Subcutaneous preadipocyte (primary cell): ENCODE measurements around the gene OR6T1. TPM values are rescaled to one million over a fixed set of nuclear protein-coding genes. Genes with fewer than 3 reads are reported as not detected.

ENCODE experiments used
- total RNA-seq: library from RNA; depleted of rRNA; stranded (reverse); fragments of >200 nt; gene quantifications from 2 replicates; pipeline ENCODE4 v1.2.3, GENCODE V29; 2012

OR6T1 gene
- not detected in 2 replicates for total RNA-seq

DNA sequence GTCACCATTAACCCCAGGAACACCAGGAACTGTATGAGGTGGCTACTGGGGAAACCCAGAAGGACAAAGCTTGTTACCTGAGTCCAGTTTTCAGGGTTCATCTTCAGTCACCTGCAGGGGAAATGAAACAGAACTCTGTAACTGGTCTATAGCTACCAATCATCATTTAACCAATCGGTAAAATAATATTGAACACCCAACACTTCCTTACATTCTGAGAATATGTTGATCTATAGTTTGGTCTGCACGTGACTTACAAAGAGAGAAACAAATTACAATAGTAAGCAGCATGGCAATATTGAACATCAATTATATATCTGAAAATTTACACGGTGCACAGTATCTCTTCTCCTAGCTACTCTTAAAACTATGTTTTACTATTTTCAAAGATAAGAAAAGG is at the start of gene OR6T1:
Gene OR6T1, minus strand, starts transcription at position 101 of the 400 bp plus-strand sequence. Its CDS starts 0 bp downstream, at position 101.

DNA sequence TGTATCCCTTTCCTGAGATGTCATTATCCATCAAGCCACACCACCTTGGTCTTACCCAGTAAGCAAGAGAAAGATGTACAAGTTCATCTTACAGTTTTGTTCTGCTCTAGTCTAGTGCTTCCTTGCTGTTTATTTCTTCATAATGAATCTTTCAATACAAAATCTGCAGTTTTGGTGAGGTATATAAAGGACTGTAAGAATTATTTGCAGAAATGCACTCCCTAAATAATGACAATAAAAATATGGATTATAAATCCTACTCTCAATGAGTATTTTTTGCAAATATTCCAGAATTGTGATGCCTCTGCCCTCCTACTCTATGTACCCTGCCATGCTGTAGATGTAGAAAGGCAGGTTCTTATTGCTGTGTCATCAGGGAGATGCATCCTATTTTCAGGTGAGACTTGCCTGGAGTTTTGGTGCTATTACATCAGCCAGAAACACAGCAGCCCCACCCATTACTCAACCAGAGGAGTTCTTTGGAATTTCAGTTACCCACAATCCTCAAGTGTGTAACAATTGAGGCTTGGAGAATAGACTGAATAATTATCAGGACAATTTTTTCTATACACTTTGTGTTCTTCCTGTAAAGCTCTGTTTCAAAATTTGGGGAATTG is 34.2 kb upstream of the OR6T1 start, which contains the start of gene OR10S1:
Gene OR10S1, minus strand, starts transcription at position 51 of the 617 bp plus-strand sequence. CDS start 117 bp downstream, outside the sequence.

GRCh38 chr11:123939317-123939716 is 4.3 kb downstream of the OR6T1 start, which contains the start of gene OR4D5:
Gene OR4D5, plus strand, starts transcription at chr11:123939617. Its CDS starts 0 bp downstream, at chr11:123939617.

GRCh38 chr11:123901867-123902266 is 41.8 kb downstream of the OR6T1 start, which contains the start of gene OR8D4:
Gene OR8D4, plus strand, starts transcription at chr11:123902167. Its CDS starts 4,265 bp downstream, at chr11:123906432.

Other genes starting within 250 kb of the OR6T1 start
- gene ZNF202, start 202.2 kb downstream of the OR6T1 start, total RNA-seq = 5.5 and 10.4 TPM in 2 replicates
- gene OR6X1, start 189.3 kb downstream of the OR6T1 start, total RNA-seq = not detected in 2 replicates
- not detected in 2 replicates for gene OR6M1, start 137.5 kb downstream of the OR6T1 start, total RNA-seq
- gene TMEM225, start 58.2 kb downstream of the OR6T1 start, total RNA-seq = not detected in 2 replicates
- gene OR8D4, start 41.7 kb downstream of the OR6T1 start, total RNA-seq = 0.37 TPM in 1 of 2 replicates, not detected in the other
- not detected in 2 replicates for gene OR4D5, start 4.2 kb downstream of the OR6T1 start, total RNA-seq
- gene OR10S1, start 33.9 kb upstream of the OR6T1 start, total RNA-seq = not detected in 2 replicates
- not detected in 2 replicates for gene OR10G6, start 51.3 kb upstream of the OR6T1 start, total RNA-seq
- gene OR10G4, start 69.2 kb upstream of the OR6T1 start, total RNA-seq = not detected in 2 replicates
- gene OR10G9, start 79.2 kb upstream of the OR6T1 start, total RNA-seq = not detected in 2 replicates
- gene OR10G8, start 83.0 kb upstream of the OR6T1 start, total RNA-seq = not detected in 2 replicates
- not detected in 2 replicates for gene OR10G7, start 97.5 kb upstream of the OR6T1 start, total RNA-seq
- 4.7 and 9.9 TPM in 2 replicates for gene VWA5A, start 171.6 kb upstream of the OR6T1 start, total RNA-seq
- not detected in 2 replicates for gene OR10D3, start 239.5 kb upstream of the OR6T1 start, total RNA-seq